ENCODE results near the gene SCAMP2. TPM values are rescaled to one million over a fixed set of nuclear protein-coding genes. Genes with fewer than 3 reads are reported as not detected.
A peak's percentile ranks its signal among the peaks of the same experiment; 100 is the strongest.

SCAMP2 gene
- total and polyA plus RNA-seq, 4 donors = 21.7 to 42.5 (median 29.1) TPM

- DNase-seq (ENCODE audit: low spot score) = no peak
- TF ChIP-seq MAX (IDR thresholded peaks at IDR 0.05) (no peak), NR2F2 (IDR thresholded peaks at IDR 0.05) (peak; percentile 46), ATF3 (IDR thresholded peaks at IDR 0.05) (no peak), RAD21 (IDR thresholded peaks at IDR 0.05) (no peak), FOXA2 (IDR thresholded peaks at IDR 0.05) (no peak), RXRA (IDR thresholded peaks at IDR 0.05) (peak; percentile 82 to 86), YY1 (IDR thresholded peaks at IDR 0.05) (no peak), TAF1 (conservative IDR thresholded peaks at IDR 0.05) (no peak), SP1 (IDR thresholded peaks at IDR 0.05) (peak; percentile 64), HNF4G (IDR thresholded peaks at IDR 0.05) (peak; percentile 84), EGR1 (IDR thresholded peaks at IDR 0.05; ENCODE audit: low read depth in 2 of 2) (no peak), HNF4A (conservative IDR thresholded peaks at IDR 0.05) (peak; percentile 98), REST (IDR thresholded peaks at IDR 0.05) (no peak), JUND (IDR thresholded peaks at IDR 0.05) (no peak), ZBTB33 (IDR thresholded peaks at IDR 0.05) (no peak), FOXA1 (IDR thresholded peaks at IDR 0.05) (no peak), GABPA (IDR thresholded peaks at IDR 0.05 in 1 of 2, conservative IDR thresholded peaks at IDR 0.05 in 1 of 2) (no peak), CTCF (IDR thresholded peaks at IDR 0.05; ENCODE audit: low read depth, low read length, missing input control) (no peak)
- H3K4me3 ChIP-seq (ENCODE audit: low read depth in 1 of 3, low read length in 3 of 3) = no peak overlapping the region
- H3K9ac ChIP-seq (ENCODE audit: low read depth in 1 of 2, low read length in 2 of 2) = no peak overlapping the region
- peaks cover 2 to 11% (median 7%) of the 10 kb centered on the region in 4 donors for H3K36me3 ChIP-seq (ENCODE audit: control insufficient read depth in 4 of 4, insufficient read depth in 3 of 4, low read depth in 1 of 4, low read length in 3 of 4)
- 42% methylated on average over 3 of the region's 3 CpGs for WGBS
- H3K9me3 ChIP-seq (ENCODE audit: control insufficient read depth in 4 of 4, low read length in 3 of 4) = no peaks in the 10 kb centered on the region
- no peak overlapping the region for H3K27ac ChIP-seq (ENCODE audit: low read depth in 1 of 2, low read length in 2 of 2)
- no peaks in the 10 kb centered on the region for H3K27me3 ChIP-seq (ENCODE audit: control insufficient read depth in 4 of 4, insufficient read depth in 4 of 4, low read length in 3 of 4)
- H3K4me1 ChIP-seq (ENCODE audit: control insufficient read depth in 4 of 4, insufficient read depth in 4 of 4, low read length in 3 of 4) = peaks cover 7 to 30% (median 21%) of the 10 kb centered on the region in 4 donors
Measured at GRCh38 chr15:74891469-74891868, 18.3 kb upstream of the SCAMP2 start.

All from liver (tissue), 9 donors.